DMS53 (cell line): ENCODE measurements around the gene RRBP1.

Experiments
- DNase-seq: peaks from one replicate; lab custom pipeline; 2025; lab: John Stamatoyannopoulos, UW

Gene RRBP1

DNA sequence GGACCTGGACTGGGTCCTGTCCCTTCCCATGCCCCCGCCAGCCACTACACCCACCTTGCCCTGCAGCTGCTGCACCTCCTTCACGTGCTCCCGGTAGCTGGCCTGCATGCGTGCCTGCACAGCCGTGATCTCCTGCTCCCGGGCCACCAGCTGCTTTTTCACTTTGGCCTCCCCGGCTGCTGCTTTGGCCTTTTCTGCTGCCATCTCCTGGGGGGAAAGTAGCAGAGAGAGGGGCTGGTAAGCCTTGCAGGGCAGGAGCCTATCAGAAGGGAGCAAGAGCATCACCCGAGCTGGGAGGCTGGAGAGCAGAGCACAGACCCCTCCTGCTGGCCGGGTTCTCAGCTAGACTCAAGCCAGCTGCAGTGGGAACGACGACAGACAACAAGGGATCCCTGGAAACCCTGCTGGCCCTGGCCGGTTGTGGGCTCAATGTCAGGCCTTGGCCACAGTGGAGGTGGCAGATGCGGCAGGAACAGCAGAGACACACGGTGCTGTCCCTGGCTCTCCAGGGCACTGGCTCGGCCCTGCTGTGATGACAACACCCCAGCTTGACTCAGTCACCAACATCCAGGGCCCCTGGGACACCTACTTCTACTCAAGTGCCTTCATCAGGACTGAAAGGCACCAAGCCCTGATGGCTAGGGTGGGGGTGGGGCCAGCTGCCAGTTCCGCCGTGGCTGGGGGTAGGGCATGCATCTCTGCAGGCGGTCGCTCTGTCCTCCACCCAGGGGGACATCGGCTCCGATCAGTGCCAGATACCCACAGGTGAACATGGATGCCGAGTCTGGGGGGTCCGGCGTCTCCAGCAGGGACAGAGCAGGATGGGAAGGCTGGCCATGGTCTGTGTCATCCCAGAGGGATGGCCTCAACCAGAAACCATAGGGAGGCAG lies 45.3 kb downstream of the RRBP1 start:
- DNase-seq: no peak

DNA sequence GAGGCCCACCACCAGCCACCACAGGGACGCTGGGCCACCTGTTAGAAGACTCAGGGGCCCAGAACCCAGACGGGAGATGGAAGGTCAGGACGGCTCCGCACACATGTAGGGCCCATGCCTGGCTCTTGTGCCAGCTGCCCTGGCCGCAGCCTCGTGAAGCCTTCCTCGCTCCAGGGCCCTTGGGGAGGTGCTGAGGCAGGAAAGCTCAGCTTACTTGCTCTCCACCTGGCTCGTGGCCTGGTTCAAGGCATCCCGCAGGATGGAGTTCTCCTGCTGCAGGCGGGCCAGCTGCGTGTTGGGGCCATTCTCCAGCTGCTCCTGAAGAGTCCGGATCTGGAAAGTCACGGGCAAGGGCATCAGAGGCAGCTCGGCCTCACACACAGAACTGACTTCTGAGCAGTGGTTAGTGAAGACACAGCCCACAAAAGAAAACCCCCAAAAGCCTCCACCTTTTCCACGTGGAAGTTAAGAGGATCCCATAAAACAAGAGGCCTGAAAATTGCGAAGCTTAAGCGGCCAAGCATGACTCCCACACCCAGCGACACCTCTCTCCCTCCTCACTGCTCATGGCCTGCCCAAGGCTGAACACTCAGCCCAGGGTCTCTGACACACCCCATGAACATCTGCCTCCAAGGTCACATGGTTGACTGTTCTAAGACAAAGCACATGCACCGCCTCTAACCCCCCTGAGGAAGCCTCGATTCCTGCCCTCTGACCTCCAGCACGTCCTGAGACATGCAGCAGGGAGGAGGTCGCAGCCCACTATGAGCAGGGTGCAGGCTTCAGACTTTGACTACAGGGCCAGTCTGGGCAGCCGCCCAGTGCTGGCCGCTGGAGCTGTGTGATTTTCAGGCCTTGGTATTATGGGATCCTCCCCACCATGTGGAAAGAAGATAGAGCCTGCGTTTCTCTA lies 46.5 kb downstream of the RRBP1 start:
- DNase-seq: no peak

DNA sequence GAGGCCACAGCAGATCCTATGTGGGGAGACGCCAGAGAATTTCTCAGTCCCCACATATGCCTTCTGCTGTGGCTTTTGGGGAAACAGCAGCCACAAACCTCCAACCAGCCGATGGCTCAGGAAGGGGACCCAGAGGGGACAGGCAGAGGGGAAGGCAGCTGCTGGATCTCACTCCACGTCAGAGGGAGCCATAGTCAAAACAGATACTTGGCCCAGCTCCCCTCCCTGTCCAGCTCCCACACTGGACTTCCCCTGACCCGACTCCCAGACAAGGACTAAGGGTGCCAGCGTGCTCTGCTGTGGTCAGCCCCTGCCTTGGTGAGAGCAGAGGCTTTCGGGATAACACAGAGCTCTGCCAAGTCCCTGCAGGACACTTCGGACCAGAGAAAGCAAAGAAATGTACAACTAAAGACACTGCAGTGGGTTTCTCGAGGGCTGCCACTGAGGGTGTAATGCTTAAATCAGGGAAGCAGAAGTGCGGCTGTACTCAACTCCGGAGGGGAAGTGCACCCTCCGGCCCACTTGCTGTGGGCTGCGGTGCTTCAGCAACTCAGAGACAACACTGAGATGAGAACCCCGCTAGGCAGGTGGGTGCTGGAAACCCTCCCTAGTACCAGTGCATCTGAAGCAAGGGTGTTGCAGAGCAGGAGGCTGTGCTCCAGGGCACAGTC lies 47.2 kb downstream of the RRBP1 start:
- DNase-seq: no peak

DNA sequence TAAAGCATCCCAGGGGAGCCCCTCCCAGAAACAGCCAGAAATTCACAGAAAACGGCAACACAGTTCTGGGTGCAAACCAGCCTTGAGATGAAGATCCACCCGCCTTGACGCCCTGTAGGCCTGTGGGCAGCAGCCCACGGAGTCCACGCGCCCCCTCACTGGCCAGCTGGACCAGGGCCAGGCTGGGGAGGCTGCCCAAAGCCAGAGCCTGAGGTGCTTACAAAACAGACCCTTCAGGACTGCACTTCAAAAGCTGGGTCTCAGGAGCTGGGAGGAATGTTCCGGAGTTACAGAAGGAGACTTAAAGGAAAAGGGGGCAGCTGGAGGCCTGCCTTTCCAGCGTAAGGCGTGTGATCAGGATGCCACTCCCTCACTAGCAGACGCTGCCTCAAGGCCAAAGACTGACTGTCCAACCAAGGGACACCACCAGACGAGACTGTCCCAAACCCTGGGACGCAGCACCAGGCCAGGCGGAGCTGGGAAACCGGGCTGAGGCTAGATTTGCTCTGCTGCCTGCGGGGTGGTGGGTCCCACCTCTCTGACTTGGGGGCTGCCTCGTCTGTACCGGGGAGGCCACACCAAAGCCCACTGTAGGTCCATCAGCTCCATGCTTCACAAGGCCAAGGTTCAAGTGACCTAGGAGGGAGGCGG lies 48.1 kb downstream of the RRBP1 start:
- no peak for DNase-seq

DNA sequence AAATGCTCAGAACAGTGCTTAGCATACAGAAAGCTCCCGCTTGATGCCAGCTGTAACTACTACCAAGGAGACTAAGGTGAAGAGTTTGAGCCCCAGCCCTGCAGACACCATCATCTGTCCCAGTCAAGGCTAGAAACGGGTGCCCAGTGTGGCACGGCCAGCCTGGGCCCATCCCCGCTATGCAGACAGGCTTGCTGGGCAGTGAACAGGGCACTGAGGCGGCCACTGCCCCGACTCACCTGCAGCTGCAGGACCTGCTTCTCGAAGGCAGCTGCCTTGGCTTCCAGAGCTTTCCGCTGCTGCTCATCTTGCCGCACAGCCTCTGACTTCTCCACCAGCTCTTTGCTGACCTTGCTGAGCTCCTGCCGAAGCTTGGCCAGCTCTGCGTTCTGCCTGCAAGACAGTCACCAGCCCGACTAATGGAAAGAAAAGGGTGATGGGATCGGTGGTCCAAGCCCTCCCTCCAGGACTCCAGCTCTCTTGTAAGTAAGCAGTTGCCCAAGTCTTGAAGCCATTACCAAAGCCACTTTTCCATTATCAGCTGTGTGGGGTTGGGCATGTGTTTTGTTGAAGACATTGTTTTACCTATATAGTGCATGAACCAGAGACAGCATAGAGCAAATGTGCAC lies 48.7 kb downstream of the RRBP1 start:
- DNase-seq: no peak

DNA sequence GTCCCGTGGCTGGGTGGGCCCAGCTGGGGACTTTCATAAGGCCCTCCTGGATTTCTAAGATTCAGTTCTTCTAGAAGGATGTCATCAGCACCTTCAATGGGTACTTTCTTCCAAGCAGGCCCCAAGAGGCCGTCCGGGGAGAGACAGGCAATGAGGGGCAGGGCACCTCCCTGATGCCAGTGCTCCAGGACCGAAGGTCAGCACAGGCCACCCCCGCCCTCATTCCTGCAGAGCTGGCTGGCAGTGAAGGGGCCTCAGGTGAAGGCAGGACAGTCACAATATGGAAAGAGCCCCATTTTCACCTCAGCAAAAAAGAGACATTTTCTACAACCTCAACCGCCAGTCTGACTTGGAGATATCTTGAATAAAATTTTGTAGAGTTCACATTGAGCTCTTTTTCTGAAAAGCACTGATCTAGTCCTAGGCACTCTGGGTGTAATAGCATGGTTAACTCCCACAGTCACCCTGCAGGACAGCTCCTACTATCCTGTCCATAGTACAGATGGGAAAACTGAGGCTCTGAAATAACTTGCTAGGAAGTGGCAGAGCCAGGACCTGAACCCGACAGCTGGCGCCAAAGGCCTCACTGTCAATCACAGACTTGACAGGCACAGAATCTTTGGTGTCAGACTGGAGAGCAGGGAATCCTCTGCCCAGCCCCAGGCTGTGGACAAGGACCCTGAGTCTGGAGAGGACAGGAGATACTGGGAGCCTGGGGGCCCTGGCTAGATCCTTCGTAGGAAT lies 50.3 kb downstream of the RRBP1 start:
- no peak for DNase-seq

DNA sequence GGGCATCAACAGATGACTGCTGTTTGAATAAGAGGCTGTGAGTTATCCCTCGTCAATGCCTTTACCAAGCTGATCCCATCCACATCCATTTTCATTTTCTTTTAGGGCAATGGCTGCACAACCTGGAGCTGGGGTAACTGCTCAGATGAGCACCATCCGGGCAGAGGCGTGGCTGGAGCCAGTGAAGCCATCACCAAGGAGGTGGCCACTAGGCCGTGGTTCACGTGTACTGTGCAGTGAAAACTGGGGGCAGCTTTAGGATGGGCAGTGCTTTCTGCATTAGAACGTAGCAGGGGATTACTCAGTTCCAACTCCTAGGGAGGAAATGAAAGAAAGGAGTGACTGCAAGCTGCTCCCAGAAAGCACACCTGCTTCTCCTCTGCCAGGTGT lies 51.2 kb downstream of the RRBP1 start:
- no peak for DNase-seq

DNA sequence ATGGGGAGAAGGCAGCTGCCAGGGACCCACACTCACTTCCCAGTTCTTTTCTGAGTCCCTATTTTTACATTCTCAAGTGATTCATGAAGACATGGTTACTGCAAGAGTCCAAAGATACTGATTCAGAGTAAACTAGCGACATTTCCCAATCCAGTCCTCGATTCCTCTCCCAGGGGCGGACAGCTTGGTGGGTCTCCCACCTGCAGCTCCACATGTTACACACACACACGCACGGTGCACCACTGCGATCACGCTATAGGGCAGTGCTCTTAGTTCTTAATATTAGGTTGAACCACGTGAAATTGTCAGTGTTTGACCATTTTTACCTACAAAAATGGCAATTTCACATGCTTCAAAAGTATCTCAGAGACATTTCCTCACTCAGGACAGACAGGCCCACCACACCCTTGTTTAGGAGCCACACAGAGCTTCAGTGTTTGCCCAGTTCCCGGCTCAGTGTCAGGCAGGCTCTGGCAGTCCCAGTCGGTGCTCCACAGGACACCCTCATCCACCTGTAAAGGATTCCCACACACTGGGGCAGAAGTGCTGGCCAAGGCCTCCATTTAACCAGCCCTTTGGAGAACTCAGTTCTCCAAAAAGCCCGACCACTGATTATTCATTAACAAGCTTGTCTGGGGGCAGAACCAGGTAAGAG lies 51.8 kb downstream of the RRBP1 start:
- no peak for DNase-seq

DNA sequence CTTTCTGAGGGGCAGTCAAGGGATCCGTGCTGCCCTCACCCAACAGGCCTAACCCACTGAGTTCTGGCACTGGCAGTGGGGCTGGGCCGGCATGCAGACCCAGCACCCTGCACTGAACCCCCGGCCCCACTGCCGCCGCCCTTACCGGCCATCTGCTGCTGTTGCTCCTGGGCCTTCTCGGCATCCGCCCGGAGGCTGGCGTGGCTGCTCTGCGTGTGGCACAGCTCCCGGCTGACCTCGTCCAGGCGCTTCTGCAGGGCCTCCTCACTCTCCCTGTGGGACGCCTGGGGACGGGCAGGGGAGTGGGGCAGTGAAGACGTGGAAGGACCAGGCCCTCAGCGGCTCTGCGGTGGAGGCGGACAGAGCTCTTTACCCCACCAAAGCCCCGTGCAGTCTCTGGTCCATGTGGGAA lies 52.4 kb downstream of the RRBP1 start:
- DNase-seq: no peak

DNA sequence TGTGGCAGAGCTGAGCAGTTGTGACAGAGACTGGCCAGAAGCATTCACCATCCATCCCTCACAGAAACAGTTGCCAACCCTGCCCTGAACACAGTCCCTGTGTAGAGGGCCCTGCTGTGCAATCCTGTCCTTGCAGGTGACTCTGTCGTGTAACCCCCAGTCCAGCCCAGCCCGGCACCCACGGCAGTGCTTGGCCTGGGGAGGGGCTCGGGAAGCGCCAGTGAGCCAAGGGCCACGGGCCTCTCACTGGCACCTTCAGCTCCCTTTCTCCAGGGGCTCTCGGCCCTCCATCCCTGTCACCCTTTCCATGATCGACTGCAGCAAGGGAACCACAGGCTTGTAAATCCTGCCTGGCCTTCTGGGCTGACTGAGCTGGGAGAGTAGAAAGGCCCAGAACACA lies 53.0 kb downstream of the RRBP1 start:
- no peak for DNase-seq

DNA sequence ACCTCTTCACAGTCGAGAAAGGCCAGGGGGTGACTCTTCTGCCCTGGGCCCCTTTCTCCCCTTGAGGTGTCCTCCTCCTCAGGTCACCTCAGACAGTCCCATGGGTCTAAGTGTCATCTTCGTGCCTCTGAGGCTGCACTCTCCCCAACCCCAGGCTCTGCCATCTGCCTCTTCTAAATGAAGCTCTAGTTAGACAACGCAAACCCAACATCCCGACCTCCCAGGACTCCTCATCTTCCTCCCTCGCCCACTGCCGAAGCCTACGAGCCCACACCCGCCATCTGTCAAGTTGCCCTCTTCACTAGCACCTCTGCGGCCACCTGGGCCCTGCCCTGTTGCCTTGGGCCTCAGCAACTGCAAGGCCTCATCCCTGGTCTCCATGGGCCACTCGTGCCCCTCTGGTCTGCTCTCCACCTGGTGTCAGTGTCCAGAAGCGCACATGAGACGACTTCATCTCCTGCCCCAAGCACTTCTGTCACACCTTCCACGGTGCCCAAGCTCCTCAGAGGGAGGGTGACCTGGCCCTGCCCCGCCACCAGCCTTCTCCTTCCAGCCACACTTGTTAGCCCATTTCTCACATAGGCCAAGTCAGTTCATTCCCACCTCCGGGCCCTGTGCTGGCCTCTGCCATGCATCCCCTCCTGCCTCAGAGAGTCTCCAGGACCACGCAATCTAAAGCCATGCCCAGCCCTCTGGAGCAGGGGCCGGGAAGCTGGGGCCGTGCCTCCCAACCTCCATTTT lies 53.8 kb downstream of the RRBP1 start:
- DNase-seq: peak; percentile 33

DNA sequence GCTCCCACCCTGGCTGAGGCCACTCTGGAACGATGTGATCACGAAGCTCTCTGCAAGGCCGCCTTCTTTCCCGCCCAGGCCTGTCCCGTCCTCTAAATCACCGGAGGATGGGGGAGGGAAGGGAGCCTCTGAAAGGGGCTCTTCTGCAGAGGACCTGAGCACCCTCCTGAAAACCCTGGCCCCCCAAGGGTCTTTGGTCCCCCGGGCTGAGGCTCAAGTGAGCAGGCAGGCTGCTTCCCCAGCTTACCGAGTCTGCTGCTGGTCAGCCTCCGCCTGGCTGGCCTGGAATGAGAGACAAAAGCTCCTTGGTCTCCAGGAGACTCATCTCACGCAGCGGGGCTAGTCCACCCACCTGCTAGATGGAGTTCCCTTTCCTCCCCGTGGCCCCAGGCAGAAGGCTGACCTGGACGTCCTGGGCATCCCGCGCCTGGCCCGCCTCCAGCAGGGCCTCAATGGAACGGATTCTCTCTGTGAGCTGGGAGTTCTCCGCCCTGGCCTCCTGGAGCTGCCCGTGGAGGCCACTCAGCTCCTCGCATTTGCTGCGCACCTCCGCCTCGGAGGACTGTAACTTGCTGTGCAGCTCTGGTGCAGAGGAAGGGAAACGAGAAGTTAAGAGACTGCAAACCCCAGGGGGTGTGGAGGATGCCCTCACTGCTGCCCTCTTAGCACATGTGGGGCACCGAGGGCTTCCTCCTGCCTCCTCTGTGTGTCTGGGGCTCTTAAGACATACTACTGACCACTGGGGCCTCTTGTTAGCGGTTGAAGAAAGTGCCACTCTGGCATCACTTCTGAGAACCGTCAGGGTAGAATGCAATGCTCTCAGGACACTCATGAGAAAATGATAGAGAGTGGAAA lies 54.7 kb downstream of the RRBP1 start:
- no peak for DNase-seq

DNA sequence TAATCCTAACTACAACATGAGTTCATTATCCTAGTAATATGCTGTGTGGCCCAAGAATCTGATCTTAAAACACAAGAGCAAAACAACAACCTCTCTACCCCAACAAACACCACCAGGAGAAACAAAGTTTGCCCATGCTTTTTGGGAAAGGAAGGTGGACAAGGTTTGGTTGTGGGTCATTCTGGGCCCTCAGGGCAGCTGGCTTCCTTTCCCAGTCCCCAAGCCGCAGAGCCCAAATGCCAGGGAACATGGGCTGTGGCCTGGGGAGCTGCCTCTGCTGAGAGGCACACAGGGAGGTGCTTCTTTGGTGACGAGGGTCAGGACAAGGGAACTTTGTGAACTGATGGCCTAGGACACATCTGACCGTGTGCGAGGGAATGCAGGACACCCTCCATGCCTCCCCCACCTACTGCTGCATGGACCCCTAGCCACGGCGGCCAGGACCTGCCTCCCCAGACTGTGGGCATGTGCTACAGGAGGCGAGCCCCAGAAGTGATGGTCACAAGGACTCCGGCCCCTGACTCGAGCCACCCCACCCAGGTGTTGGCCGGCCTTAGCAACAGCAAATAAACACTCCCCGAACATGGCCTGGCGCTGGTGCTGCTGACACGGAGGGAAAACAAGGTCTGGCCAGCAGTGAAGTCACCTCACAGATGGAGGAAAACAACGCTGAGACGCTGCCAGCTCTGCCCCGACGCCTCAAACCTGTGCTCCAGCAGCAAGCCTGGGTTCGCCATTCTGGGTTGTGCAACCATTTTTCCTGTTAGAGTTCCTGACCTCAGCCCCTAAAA lies 55.6 kb downstream of the RRBP1 start:
- no peak for DNase-seq

DNA sequence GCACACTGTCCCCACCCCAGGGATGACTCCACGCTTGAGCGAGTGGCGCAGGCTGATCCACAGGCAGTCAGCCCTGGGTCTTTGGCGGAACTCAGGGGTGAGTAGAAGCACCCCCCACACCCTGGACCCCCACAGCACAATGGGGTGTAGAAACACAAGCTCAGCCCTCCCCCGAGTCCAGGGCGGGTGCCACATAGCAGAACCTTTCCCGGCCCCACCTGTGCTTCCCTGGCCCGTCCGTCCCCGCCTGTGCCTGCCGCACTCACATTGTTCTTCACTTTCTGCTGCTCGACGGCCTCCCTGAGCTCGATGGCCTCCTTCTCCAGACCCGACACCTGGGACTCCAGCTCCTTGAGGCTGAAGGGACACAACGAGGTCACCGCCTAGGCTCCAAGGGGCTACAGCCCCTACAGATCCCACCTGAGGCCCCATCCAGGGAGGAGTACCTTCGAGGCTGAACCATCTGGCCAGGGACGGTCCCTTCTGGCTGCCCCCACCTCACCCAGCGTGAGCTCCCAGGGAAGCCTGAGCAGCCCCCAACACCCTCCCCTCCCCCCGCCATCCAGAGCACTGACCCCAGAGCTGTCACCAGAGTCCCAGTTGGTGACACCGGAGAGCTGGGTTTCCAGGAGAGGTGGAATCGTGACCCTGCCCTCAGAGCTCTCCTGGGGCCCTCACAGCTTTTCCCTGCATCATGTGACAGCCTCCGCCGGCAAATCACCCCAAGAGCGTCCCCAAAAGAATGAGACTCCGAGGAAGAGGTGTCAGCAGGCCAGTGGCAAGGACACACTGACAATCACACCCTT lies 56.6 kb downstream of the RRBP1 start:
- no peak for DNase-seq

DNA sequence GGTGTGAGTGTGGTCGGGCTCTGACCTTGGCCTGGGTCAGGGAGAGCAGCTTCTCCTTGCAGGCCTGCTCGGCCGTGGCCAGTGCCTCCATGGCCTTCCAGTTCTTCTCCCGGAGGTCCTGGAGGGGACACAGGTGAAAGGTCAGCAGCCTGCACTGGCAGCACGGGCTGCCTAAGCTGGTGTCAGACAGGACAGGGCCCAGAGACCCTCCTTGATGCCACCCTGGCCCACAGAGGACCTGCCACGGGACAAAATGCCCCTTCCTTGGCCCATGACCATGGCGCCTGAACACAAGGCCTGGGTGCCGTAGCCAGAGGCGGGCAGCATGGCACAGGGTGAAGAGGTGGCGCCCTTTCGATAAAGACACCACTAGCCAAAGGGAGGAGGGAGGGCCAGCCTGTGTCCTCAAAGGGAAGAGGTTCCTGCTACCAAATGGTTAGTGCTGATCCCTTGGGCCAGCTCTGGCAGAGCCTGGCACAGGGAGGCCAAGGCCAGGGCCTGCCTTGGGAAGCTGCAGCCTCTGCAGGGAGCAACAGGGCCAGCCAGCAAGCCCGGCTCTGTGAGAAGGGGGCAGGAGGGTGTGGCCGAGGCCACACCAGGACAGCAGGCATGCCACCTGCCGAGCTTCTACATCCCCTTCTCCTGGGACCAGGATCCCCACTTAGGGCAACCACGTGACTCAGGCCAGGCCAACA lies 57.3 kb downstream of the RRBP1 start:
- DNase-seq: no peak

DNA sequence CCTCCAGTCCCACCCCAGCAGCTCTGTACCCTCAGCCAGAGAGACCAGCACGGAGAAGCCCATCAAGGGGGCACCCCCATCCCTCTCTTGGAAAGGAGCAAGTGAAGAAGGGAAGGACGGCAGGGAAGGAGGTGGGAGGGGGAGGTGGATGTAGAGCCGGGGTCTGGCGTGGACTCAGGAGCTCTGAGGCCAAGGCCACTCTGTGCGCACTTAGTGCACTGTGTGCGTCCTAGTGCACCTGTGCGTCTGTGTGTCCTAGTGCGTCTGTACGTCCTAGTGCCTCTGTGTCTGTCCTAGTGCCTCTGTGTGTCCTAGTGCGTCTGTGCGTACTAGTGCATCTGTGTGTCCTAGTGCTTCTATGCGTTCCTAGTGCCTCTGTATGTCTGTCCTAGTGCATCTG lies 58.0 kb downstream of the RRBP1 start:
- no peak for DNase-seq
